ENCODE data around the gene ELK4. TPM values are rescaled to one million over a fixed set of nuclear protein-coding genes. Genes with fewer than 3 reads are reported as not detected.

ELK4 gene
- polyA plus RNA-seq, 1 donor (not counting 4 experiments of a cell fraction or from before 2014, with no cell fraction given), result 8.6 TPM

DNA sequence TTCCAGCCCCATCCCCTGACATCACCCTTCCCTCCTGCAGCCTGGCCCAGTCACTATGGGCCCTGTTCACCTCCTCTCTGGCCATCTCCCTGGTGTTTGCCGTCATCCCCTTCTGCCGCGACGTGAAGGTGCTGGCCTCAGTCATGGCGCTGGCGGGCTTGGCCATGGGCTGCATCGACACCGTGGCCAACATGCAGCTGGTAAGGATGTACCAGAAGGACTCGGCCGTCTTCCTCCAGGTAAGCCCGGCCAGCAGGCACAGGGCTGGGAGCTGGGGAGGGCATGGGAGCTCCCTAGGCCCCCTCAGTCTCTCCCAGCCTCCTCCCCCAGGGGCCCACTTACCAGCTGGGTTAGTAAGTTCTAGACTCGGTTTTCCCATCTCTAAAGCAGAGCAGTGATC lies 52.1 kb downstream of the ELK4 start:
- TF ChIP-seq, protein P1, sequence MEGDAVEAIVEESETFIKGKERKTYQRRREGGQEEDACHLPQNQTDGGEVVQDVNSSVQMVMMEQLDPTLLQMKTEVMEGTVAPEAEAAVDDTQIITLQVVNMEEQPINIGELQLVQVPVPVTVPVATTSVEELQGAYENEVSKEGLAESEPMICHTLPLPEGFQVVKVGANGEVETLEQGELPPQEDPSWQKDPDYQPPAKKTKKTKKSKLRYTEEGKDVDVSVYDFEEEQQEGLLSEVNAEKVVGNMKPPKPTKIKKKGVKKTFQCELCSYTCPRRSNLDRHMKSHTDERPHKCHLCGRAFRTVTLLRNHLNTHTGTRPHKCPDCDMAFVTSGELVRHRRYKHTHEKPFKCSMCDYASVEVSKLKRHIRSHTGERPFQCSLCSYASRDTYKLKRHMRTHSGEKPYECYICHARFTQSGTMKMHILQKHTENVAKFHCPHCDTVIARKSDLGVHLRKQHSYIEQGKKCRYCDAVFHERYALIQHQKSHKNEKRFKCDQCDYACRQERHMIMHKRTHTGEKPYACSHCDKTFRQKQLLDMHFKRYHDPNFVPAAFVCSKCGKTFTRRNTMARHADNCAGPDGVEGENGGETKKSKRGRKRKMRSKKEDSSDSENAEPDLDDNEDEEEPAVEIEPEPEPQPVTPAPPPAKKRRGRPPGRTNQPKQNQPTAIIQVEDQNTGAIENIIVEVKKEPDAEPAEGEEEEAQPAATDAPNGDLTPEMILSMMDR (optimal IDR thresholded peaks at IDR 0.05 in 1 of 3, IDR thresholded peaks at IDR 0.05 in 1 of 3, conservative IDR thresholded peaks at IDR 0.05 in 1 of 3; ENCODE audit: extremely low read depth in 1 of 3, insufficient read depth in 2 of 3, low read length in 3 of 3), result no peak
- no peak for TF ChIP-seq EZH2 (IDR thresholded peaks at IDR 0.05; ENCODE audit: low read length)
- no peak overlapping the region for H3K4me2 ChIP-seq (ENCODE audit: control insufficient read depth, extremely low read depth, insufficient read depth, low read depth, low read length)

DNA sequence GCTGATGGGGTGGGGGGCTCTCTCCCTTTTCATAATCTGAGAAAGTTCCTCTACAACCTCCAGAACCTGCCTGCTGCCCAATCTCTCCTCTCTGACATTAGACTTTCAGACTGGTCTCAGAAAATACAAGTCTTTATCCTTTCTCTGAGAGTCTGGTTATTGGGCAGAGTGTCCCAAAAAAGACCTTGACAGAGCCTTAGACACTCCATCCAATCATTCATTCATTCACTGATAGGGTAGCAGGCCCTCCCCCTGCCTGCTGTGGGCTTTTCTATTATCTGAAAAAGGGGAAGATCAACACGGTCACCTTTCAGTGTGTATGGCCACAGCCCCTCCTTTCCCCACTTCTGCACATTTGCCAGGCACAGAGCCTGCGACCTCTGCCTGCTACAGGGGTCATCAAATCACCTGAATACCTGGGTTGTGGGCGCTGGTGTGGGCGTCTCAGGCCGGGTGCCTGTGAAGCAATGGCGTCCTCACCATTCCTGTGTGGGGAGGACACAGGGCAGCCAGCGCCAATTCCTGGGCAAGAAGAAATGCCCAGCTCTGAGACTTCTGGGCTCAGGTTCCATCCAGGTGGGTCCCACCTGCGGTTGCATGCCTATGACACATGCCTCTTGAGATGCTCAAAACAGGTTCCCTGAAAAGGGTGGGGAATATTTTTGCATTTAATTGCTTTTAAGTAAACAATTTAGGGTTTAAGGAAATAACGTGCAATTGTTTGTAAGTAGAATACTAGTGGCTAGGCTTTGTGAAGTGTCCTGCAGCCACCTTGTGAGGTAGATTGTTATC lies 52.8 kb downstream of the ELK4 start:
- Histone ChIP-seq H2AFZ (ENCODE audit: control insufficient read depth, low read length) (no peak overlapping the region), H3K9me3 (ENCODE audit: control insufficient read depth, low read depth, low read length) (no peaks in the 10 kb centered on the region), H3K4me1 (ENCODE audit: control insufficient read depth, extremely low read depth, insufficient read depth, low read length) (peaks cover 7% of the 10 kb centered on the region), H3K27me3 (ENCODE audit: control insufficient read depth, extremely low read depth, insufficient read depth, low read length) (peaks cover 62% of the 10 kb centered on the region), H3K36me3 (ENCODE audit: control insufficient read depth in 2 of 2, extremely low read depth in 1 of 2, insufficient read depth in 2 of 2, low read length in 2 of 2) (no peaks in the 10 kb centered on the region), H3K9me1 (ENCODE audit: control insufficient read depth, extremely low read depth, insufficient read depth, low read length) (no peaks in the 10 kb centered on the region), H4K20me1 (ENCODE audit: control insufficient read depth, extremely low read depth, insufficient read depth, low read length) (no peaks in the 10 kb centered on the region), H3K79me2 (ENCODE audit: control insufficient read depth, insufficient read depth, low read length) (no peaks in the 10 kb centered on the region), H3K4me3 (ENCODE audit: control insufficient read depth in 2 of 3, extremely low read depth in 1 of 3, insufficient read depth in 2 of 3, low read depth in 1 of 3, low read length in 3 of 3) (no peak overlapping the region), H3K9ac (ENCODE audit: control insufficient read depth, extremely low read depth, insufficient read depth, low read length) (no peak overlapping the region), H3K4me2 (ENCODE audit: control insufficient read depth, extremely low read depth, insufficient read depth, low read depth, low read length) (no peak overlapping the region), H3K27ac (ENCODE audit: control insufficient read depth, insufficient read depth, low read length) (no peak overlapping the region)
- no peak for DNase-seq (ENCODE audit: low read depth, low spot score)
- no peak for FAIRE-seq
- dilution Hi-C loops (cut with MboI; ENCODE audit: extremely low pct_ligation_motif_present, low sequenced_read_pairs), result no loop called here
- TF ChIP-seq, protein P1 (optimal IDR thresholded peaks at IDR 0.05 in 1 of 3, IDR thresholded peaks at IDR 0.05 in 1 of 3, conservative IDR thresholded peaks at IDR 0.05 in 1 of 3; ENCODE audit: extremely low read depth in 1 of 3, insufficient read depth in 2 of 3, low read length in 3 of 3), result no peak
- no peak for TF ChIP-seq EZH2 (IDR thresholded peaks at IDR 0.05; ENCODE audit: low read length)

More for the DNA sequence above, 52.1 kb downstream of the ELK4 start:
- no peaks in the 10 kb centered on the region for H3K9me3 ChIP-seq (ENCODE audit: control insufficient read depth, low read depth, low read length)
- no peak overlapping the region for H3K9ac ChIP-seq (ENCODE audit: control insufficient read depth, extremely low read depth, insufficient read depth, low read length)
- no peak overlapping the region for H3K4me3 ChIP-seq (ENCODE audit: control insufficient read depth in 2 of 3, extremely low read depth in 1 of 3, insufficient read depth in 2 of 3, low read depth in 1 of 3, low read length in 3 of 3)
- H3K4me1 ChIP-seq (ENCODE audit: control insufficient read depth, extremely low read depth, insufficient read depth, low read length), result peaks cover 7% of the 10 kb centered on the region
- FAIRE-seq (no peak), DNase-seq (ENCODE audit: low read depth, low spot score) (no peak)
- no peaks in the 10 kb centered on the region for H4K20me1 ChIP-seq (ENCODE audit: control insufficient read depth, extremely low read depth, insufficient read depth, low read length)
- H2AFZ ChIP-seq (ENCODE audit: control insufficient read depth, low read length), result no peak overlapping the region
- dilution Hi-C loops (cut with MboI; ENCODE audit: extremely low pct_ligation_motif_present, low sequenced_read_pairs), result no loop called here
- no peaks in the 10 kb centered on the region for H3K79me2 ChIP-seq (ENCODE audit: control insufficient read depth, insufficient read depth, low read length)
- no peaks in the 10 kb centered on the region for H3K36me3 ChIP-seq (ENCODE audit: control insufficient read depth in 2 of 2, extremely low read depth in 1 of 2, insufficient read depth in 2 of 2, low read length in 2 of 2)
- peaks cover 60% of the 10 kb centered on the region for H3K27me3 ChIP-seq (ENCODE audit: control insufficient read depth, extremely low read depth, insufficient read depth, low read length)
- no peak overlapping the region for H3K27ac ChIP-seq (ENCODE audit: control insufficient read depth, insufficient read depth, low read length)
- H3K9me1 ChIP-seq (ENCODE audit: control insufficient read depth, extremely low read depth, insufficient read depth, low read length), result no peaks in the 10 kb centered on the region
